Activated B cell treated with CpG ODN at 0.5 μM for 24 hours (primary cell): ENCODE measurements around the gene INSC. TPM values are rescaled to one million over a fixed set of nuclear protein-coding genes. Genes with fewer than 3 reads are reported as not detected.

Source experiments
- ATAC-seq: fragments of 200-7000 bp; cut with Tn5 transposase; one replicate; pipeline ENCODE4 v1.10.0; 2021; ENCODE audit warnings: low read depth, mild to moderate bottlenecking, moderate library complexity
- CTCF ChIA-PET: fragments of 350-600 bp; sonication (Branson Sonifier 250); formaldehyde crosslinking; loops from one replicate; lab custom pipeline; 2021; ENCODE audit warnings: antibody characterized with exemption; lab: Charles Lee
- POLR2A ChIA-PET: fragments of 350-600 bp; sonication (Branson Sonifier 250); formaldehyde crosslinking; loops from one replicate; lab custom pipeline; 2021; ENCODE audit warnings: antibody characterized with exemption; lab: Charles Lee
- DNase-seq: peaks from one replicate; pipeline ENCODE4 v3.0.0; 2022
- H3K27ac Mint-ChIP-seq: one replicate; pipeline ENCODE4 v1.8.0; 2020; ENCODE audit warnings: mixed read lengths
- H3K27me3 Mint-ChIP-seq: one replicate; pipeline ENCODE4 v1.8.0; 2021; ENCODE audit warnings: mixed read lengths
- H3K36me3 Mint-ChIP-seq: one replicate; pipeline ENCODE4 v1.8.0; 2021; ENCODE audit warnings: low read depth, mixed read lengths
- H3K4me1 Mint-ChIP-seq: one replicate; pipeline ENCODE4 v1.8.0; 2021; ENCODE audit warnings: mixed read lengths
- H3K4me3 Mint-ChIP-seq: one replicate; pipeline ENCODE4 v1.8.0; 2020; ENCODE audit warnings: mild to moderate bottlenecking, mixed read lengths
- H3K9me3 Mint-ChIP-seq: one replicate; pipeline ENCODE4 v1.8.0; 2020; ENCODE audit warnings: mixed read lengths
- CTCF ChIP-seq: fragments of 200-600 bp; IDR thresholded peaks from one replicate; pipeline ENCODE4 v1.8.0; 2022; ENCODE audit warnings: antibody characterized with exemption, mild to moderate bottlenecking
- intact Hi-C: fragments of 100-400 bp; cut with micrococcal nuclease; formaldehyde crosslinking; loops from one replicate; pipeline ENCODE4 v1.15.1; 2024
- total RNA-seq: library from RNA; stranded (reverse); gene quantifications from 2 replicates; pipeline ENCODE4 v1.2.3, GENCODE V29; 2022

Gene INSC
- total RNA-seq, 1 donor from 2014 or later: not detected

DNA sequence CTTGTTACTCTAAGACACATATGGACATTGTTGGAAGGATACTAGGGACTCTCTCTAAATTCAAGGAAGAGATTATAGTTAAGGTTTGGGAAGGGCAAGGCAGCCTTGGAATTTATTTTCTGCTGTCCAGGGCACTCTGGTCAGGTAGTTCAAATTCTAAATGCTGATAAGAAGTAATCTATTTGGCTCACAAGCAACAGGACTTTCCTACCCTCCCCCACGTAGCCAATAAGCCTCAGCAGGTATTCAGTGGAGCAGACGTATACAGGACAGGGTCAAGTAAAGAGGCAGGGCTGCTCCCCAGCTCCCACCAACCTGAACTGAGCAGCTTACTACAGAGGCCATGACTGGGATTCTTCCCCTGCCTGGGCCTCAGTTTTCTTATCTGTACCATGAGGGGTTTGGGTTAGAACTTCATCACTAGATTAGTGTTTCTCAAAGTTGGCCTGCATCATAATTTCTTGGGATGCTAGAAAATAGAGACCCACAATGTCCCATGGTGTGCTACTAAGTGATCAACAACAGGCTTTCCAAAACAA lies 6.1 kb upstream of the INSC start:
- Mint-ChIP-seq H3K36me3 (no peaks in the 10 kb centered on the region), H3K4me3 (no peak overlapping the region), H3K27me3 (no peaks in the 10 kb centered on the region), H3K9me3 (peaks cover 6% of the 10 kb centered on the region), H3K4me1 (peaks cover 73% of the 10 kb centered on the region), H3K27ac (peak overlapping the region; percentile 16)
- no peak for DNase-seq
- ChIA-PET POLR2A (no interaction called here), CTCF (interaction anchor here (1.6 to 1.7 kb wide), 2 partner anchors 9 to 99 kb away, joined by 4 to 5 read pairs; no protein-coding TSS in a partner anchor)
- intact Hi-C loops: loop anchor here (10.0 kb wide), 1 partner anchor 314 kb away; no protein-coding TSS in a partner anchor
- TF ChIP-seq CTCF: no peak
- no peak for ATAC-seq

DNA sequence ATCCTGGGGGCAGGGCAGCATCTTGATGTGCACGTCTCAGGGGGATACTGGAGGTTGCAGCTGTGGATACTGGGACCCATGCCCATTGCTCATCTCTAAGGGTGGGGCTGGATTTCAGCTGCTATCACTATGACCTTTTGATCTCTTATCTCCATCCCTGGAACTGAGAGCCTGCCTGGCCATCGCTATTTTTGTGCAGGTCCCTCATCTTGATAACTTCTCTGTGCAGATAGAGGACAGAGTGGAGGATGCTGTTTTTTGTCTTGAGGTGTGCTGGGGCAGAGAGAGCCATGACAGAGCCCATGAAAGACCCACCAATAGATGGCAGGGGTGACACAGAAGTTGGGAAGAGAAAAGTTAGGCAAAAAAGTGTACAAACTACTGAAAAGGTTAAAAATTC lies 5.1 kb upstream of the INSC start:
- no peak for TF ChIP-seq CTCF
- ATAC-seq (no peak), DNase-seq (no peak)
- no peak overlapping the region for H3K4me3 Mint-ChIP-seq
- POLR2A ChIA-PET: no interaction called here
- peak overlapping the region; percentile 32 for H3K27ac Mint-ChIP-seq
- peaks cover 82% of the 10 kb centered on the region for H3K4me1 Mint-ChIP-seq
- H3K27me3 Mint-ChIP-seq: no peaks in the 10 kb centered on the region
- CTCF ChIA-PET: interaction anchor here (1.5 to 7.0 kb wide), 2 partner anchors 9 to 201 kb away, joined by 4 to 50 read pairs; no protein-coding TSS in a partner anchor
- intact Hi-C loops: loop anchor here (10.0 kb wide), 2 partner anchors 315 to 1445 kb away; partner anchors contain the start of gene FAR1
- H3K9me3 Mint-ChIP-seq: no peaks in the 10 kb centered on the region
- H3K36me3 Mint-ChIP-seq: no peaks in the 10 kb centered on the region

GRCh38 chr11:15111215-15111614 lies 3.5 kb upstream of the INSC start:
- Mint-ChIP-seq H3K27ac (peak overlapping the region; percentile 38), H3K9me3 (no peaks in the 10 kb centered on the region), H3K4me3 (no peak overlapping the region), H3K27me3 (peaks cover 2% of the 10 kb centered on the region), H3K36me3 (no peaks in the 10 kb centered on the region), H3K4me1 (peaks cover 87% of the 10 kb centered on the region)
- intact Hi-C loops: loop anchor here (10.0 kb wide), 1 partner anchor 1446 kb away; the partner anchor contains the start of gene FAR1
- POLR2A ChIA-PET: interaction anchor here (0.6 kb wide), 1 partner anchor 465 kb away, joined by 3 read pairs; no protein-coding TSS in a partner anchor
- no peak for TF ChIP-seq CTCF
- CTCF ChIA-PET: interaction anchor here (7.0 kb wide), 1 partner anchor 10 kb away, joined by 50 read pairs; no protein-coding TSS in a partner anchor
- ATAC-seq (no peak), DNase-seq (no peak)

- CTCF ChIA-PET: interaction anchor here (7.0 kb wide), 1 partner anchor 11 kb away, joined by 50 read pairs; no protein-coding TSS in a partner anchor
Observed at GRCh38 chr11:15112131-15112541, 2.6 kb upstream of the INSC start.

More at GRCh38 chr11:15112131-15112541, 2.6 kb upstream of the INSC start:
- Mint-ChIP-seq H3K9me3 (no peaks in the 10 kb centered on the region), H3K4me1 (peaks cover 84% of the 10 kb centered on the region), H3K27ac (peak overlapping the region; percentile 37), H3K4me3 (no peak overlapping the region), H3K27me3 (peaks cover 6% of the 10 kb centered on the region), H3K36me3 (no peaks in the 10 kb centered on the region)
- no peak for DNase-seq
- POLR2A ChIA-PET: no interaction called here
- intact Hi-C loops: loop anchor here (2.0 to 10.0 kb wide), 2 partner anchors 23 to 1447 kb away; partner anchors contain the start of gene FAR1
- TF ChIP-seq CTCF: no peak
- ATAC-seq: no peak
